Measurements from ENCODE around the gene PARP9.

Gene PARP9

GRCh38 chr3:122586773-122587485, 22.8 kb upstream of the PARP9 start:
- no peak overlapping the region for H3K4me3 ChIP-seq
- DNase-seq (ENCODE audit: low spot score), result no peak
- no peak for TF ChIP-seq CTCF (IDR thresholded peaks at IDR 0.05)
- no peak overlapping the region for H3K27ac ChIP-seq

GRCh38 chr3:122586098-122586497, 22.0 kb upstream of the PARP9 start:
- DNase-seq (ENCODE audit: low spot score), result no peak
- Histone ChIP-seq H3K27ac (no peak overlapping the region), H3K4me3 (no peak overlapping the region)
- no peak for TF ChIP-seq CTCF (IDR thresholded peaks at IDR 0.05)

GRCh38 chr3:122582390-122582789, 18.3 kb upstream of the PARP9 start:
- no peak for TF ChIP-seq CTCF (IDR thresholded peaks at IDR 0.05)

GRCh38 chr3:122581622-122582021, 17.5 kb upstream of the PARP9 start:
- no peak for TF ChIP-seq CTCF (IDR thresholded peaks at IDR 0.05)
- H3K27ac ChIP-seq, result no peak overlapping the region
- no peak for DNase-seq (ENCODE audit: low spot score)
- H3K4me3 ChIP-seq, result no peak overlapping the region

More at GRCh38 chr3:122582390-122582789, 18.3 kb upstream of the PARP9 start:
- DNase-seq (ENCODE audit: low spot score), result no peak
- H3K4me3 ChIP-seq, result no peak overlapping the region
- no peak overlapping the region for H3K27ac ChIP-seq

- no peak for DNase-seq (ENCODE audit: low spot score)
- TF ChIP-seq CTCF (IDR thresholded peaks at IDR 0.05), result no peak
- H3K4me3 ChIP-seq, result no peak overlapping the region
- no peak overlapping the region for H3K27ac ChIP-seq
Observed at GRCh38 chr3:122580470-122580869, 16.4 kb upstream of the PARP9 start.

GRCh38 chr3:122578069-122578740, 14.1 kb upstream of the PARP9 start:
- TF ChIP-seq CTCF (IDR thresholded peaks at IDR 0.05), result no peak
- Histone ChIP-seq H3K27ac (no peak overlapping the region), H3K4me3 (no peak overlapping the region)
- DNase-seq (ENCODE audit: low spot score), result no peak
